ENCODE measurements around the gene DOCK4. TPM values are rescaled to one million over a fixed set of nuclear protein-coding genes. Genes with fewer than 3 reads are reported as not detected.

Gene DOCK4
- total and polyA plus RNA-seq, 10 of the 15 experiments (the other 5 are each of a cell fraction or from before 2014, with no cell fraction given) = 0.03 to 0.73 (median 0.38) TPM

DNA sequence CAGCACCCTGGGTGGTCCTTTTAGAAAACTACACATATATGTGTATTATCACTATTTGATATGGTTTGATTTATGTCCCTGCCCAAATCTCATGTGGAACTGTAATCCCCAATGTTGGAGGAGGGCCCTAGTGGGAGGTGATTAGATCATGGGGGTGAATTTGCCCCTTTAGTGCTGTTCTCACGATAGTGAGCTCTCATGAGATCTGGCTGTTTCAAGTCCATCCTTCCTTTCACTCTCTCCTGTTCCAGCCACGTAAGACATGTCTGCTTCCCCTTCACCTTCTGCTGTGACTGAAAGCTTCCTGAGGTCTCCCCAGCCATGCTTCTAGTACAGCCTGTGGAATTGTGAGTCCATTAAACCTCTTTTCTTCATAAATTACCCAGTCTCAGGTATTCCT lies 37.3 kb downstream of the DOCK4 start:
- no TSS peak for BruUV-seq (replicated peaks)
- ChIA-PET RAD21 (ENCODE audit: unreplicated experiment) (no interaction called here), SMC1A (ENCODE audit: uncharacterized antibody, unreplicated experiment) (interaction anchor here (1.9 kb wide), 1 partner anchor 11 kb away, joined by 4 read pairs; no protein-coding TSS in a partner anchor), POLR2A (no interaction called here), CTCF (no interaction called here)
- Histone ChIP-seq H3K9me3 (replicated peaks; ENCODE audit: control insufficient read depth, insufficient read depth, low read length) (no peaks in the 10 kb centered on the region), H3K4me1 (ENCODE audit: control insufficient read depth, insufficient read depth, low read length) (no peaks in the 10 kb centered on the region), H3K4me3 (no peak overlapping the region), H3K79me2 (ENCODE audit: control insufficient read depth, insufficient read depth, low read length) (no peaks in the 10 kb centered on the region), H3K36me3 (ENCODE audit: control insufficient read depth in 2 of 2, insufficient read depth in 2 of 2, low read length in 1 of 2) (no peaks in the 10 kb centered on the region), H3K27ac (ENCODE audit: control insufficient read depth, insufficient read depth) (no peak overlapping the region), H3K9ac (ENCODE audit: control insufficient read depth, insufficient read depth, low read length) (no peak overlapping the region), H2AFZ (ENCODE audit: control insufficient read depth, low read depth, low read length) (no peak overlapping the region), H3K27me3 (replicated peaks in 1 of 2; ENCODE audit: control insufficient read depth in 2 of 2, insufficient read depth in 2 of 2, low read length in 1 of 2) (no peaks in the 10 kb centered on the region), H3K4me2 (ENCODE audit: control insufficient read depth, insufficient read depth) (no peak overlapping the region), H4K20me1 (ENCODE audit: control insufficient read depth, insufficient read depth) (no peaks in the 10 kb centered on the region)
- DNase-seq (ENCODE audit: low read depth, low spot score) (no peak), FAIRE-seq (no peak), ATAC-seq (no peak)
- intact Hi-C loops (cut with micrococcal nuclease; ENCODE audit: unreplicated experiment) (no loop called here), in situ Hi-C loops (cut with MboI) (no loop called here)
- no peak for TF ChIP-seq NFYA (IDR thresholded peaks at IDR 0.05; ENCODE audit: borderline replicate concordance, low read depth, low read length)
- no peak for TF ChIP-seq KAT2A (conservative IDR thresholded peaks at IDR 0.05; ENCODE audit: control insufficient read depth, low read depth, low read length)
- no peak for TF ChIP-seq KLF5 (IDR thresholded peaks at IDR 0.05; ENCODE audit: partially characterized antibody)
- no peak for TF ChIP-seq KDM1A (IDR thresholded peaks at IDR 0.05; ENCODE audit: borderline replicate concordance)
- TF ChIP-seq, protein P1, sequence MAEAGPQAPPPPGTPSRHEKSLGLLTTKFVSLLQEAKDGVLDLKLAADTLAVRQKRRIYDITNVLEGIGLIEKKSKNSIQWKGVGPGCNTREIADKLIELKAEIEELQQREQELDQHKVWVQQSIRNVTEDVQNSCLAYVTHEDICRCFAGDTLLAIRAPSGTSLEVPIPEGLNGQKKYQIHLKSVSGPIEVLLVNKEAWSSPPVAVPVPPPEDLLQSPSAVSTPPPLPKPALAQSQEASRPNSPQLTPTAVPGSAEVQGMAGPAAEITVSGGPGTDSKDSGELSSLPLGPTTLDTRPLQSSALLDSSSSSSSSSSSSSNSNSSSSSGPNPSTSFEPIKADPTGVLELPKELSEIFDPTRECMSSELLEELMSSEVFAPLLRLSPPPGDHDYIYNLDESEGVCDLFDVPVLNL (IDR thresholded peaks at IDR 0.05; ENCODE audit: low read depth, low read length) = no peak
- TF ChIP-seq, protein P2, sequence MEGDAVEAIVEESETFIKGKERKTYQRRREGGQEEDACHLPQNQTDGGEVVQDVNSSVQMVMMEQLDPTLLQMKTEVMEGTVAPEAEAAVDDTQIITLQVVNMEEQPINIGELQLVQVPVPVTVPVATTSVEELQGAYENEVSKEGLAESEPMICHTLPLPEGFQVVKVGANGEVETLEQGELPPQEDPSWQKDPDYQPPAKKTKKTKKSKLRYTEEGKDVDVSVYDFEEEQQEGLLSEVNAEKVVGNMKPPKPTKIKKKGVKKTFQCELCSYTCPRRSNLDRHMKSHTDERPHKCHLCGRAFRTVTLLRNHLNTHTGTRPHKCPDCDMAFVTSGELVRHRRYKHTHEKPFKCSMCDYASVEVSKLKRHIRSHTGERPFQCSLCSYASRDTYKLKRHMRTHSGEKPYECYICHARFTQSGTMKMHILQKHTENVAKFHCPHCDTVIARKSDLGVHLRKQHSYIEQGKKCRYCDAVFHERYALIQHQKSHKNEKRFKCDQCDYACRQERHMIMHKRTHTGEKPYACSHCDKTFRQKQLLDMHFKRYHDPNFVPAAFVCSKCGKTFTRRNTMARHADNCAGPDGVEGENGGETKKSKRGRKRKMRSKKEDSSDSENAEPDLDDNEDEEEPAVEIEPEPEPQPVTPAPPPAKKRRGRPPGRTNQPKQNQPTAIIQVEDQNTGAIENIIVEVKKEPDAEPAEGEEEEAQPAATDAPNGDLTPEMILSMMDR (IDR thresholded peaks at IDR 0.05 in 2 of 3, conservative IDR thresholded peaks at IDR 0.05 in 1 of 3; ENCODE audit: control insufficient read depth in 2 of 3, extremely low read depth in 1 of 3, insufficient read depth in 1 of 3, low read depth in 3 of 3, low read length in 3 of 3) = no peak
- no peak for TF ChIP-seq JUND (IDR thresholded peaks at IDR 0.05; ENCODE audit: low read depth, low read length)
- no peak for TF ChIP-seq ZBED1 (IDR thresholded peaks at IDR 0.05; ENCODE audit: borderline replicate concordance)
- TF ChIP-seq MTA2 (IDR thresholded peaks at IDR 0.05; ENCODE audit: low read depth) = no peak
- no peak for TF ChIP-seq FOXK2 (IDR thresholded peaks at IDR 0.05)
- TF ChIP-seq PML (IDR thresholded peaks at IDR 0.05; ENCODE audit: low read length) = no peak
- no peak for TF ChIP-seq SMC3 (IDR thresholded peaks at IDR 0.05; ENCODE audit: borderline replicate concordance, low read length)
- WGBS (ENCODE audit: insufficient coverage, insufficient replicate concordance, low lambda C conversion rate, missing lambda C conversion rate) = 73% methylated on average over 2 of the region's 2 CpGs
